Right atrium auricular region (tissue), 2 donors: ENCODE measurements around the gene MYL2. TPM values are rescaled to one million over a fixed set of nuclear protein-coding genes. Genes with fewer than 3 reads are reported as not detected.

Source experiments
- DNase-seq: peaks from one replicate; pipeline ENCODE4 v3.0.0-alpha.2; 2019; ENCODE audit warnings: low spot score
- H3K27ac ChIP-seq, 2 donors: fragments of 200-600 bp; sonication (generic); 1 replicate in 1 of 2; 2 replicates in 1 of 2; pipeline ENCODE4 v1.5.1; 2016 to 2019
- H3K27me3 ChIP-seq, 2 donors: fragments of 200-600 bp; sonication (generic); one replicate each; pipeline versions ENCODE4 v1.5.1 to v1.6.0; 2017 to 2019
- H3K36me3 ChIP-seq: fragments of 200-600 bp; sonication (generic); one replicate; pipeline ENCODE4 v1.5.1; 2016
- H3K4me1 ChIP-seq, 2 donors: fragments of 200-600 bp; sonication (generic); one replicate each; pipeline versions ENCODE4 v1.5.1 to v1.6.0; 2017 to 2019
- H3K4me3 ChIP-seq, 2 donors: fragments of 200-600 bp; sonication (generic); 1 replicate in 1 of 2; 2 replicates in 1 of 2; pipeline ENCODE4 v1.5.1; 2017 to 2019; ENCODE audit warnings: mild to moderate bottlenecking in 1 of 2, moderate library complexity in 1 of 2
- H3K9me3 ChIP-seq, 2 donors: fragments of 200-600 bp; sonication (generic); one replicate each; pipeline ENCODE4 v1.5.1; 2019
- total RNA-seq, 2 donors: library from RNA; depleted of rRNA; stranded (reverse); fragments of >200 nt; gene quantifications; one replicate each; pipeline ENCODE4 v1.1.0, GENCODE V29; 2016
- TF ChIP-seq, protein P1 (sequence below), 2 donors: fragments of 200-600 bp; sonication (generic); IDR thresholded peaks; one replicate each; pipeline ENCODE4 v1.5.1; 2019; ENCODE audit warnings: antibody characterized with exemption in 2 of 2

MYL2 gene, protein sequence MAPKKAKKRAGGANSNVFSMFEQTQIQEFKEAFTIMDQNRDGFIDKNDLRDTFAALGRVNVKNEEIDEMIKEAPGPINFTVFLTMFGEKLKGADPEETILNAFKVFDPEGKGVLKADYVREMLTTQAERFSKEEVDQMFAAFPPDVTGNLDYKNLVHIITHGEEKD
- total RNA-seq: 100 to 1,000 TPM; 142 to 227 TPM

GRCh38 chr12:110920324-110920910 is at the start of gene MYL2:
TSS of gene MYL2 (minus strand) at chr12:110920579. CDS start at chr12:110920529, 50 bp downstream.
- Histone ChIP-seq H3K36me3 (no peaks in the 10 kb centered on the region), H3K4me1 (peaks cover 0 to 11% of the 10 kb centered on the region in 2 donors), H3K4me3 (peak within 1 kb of the TSS in 1 of 2 donors; percentile 14), H3K27me3 (no peaks in the 10 kb centered on the region), H3K9me3 (no peaks in the 10 kb centered on the region), H3K27ac (peak within 1 kb of the TSS in 1 of 2 donors; percentile 35)
- peak; percentile 65 for DNase-seq
- TF ChIP-seq, protein P1, sequence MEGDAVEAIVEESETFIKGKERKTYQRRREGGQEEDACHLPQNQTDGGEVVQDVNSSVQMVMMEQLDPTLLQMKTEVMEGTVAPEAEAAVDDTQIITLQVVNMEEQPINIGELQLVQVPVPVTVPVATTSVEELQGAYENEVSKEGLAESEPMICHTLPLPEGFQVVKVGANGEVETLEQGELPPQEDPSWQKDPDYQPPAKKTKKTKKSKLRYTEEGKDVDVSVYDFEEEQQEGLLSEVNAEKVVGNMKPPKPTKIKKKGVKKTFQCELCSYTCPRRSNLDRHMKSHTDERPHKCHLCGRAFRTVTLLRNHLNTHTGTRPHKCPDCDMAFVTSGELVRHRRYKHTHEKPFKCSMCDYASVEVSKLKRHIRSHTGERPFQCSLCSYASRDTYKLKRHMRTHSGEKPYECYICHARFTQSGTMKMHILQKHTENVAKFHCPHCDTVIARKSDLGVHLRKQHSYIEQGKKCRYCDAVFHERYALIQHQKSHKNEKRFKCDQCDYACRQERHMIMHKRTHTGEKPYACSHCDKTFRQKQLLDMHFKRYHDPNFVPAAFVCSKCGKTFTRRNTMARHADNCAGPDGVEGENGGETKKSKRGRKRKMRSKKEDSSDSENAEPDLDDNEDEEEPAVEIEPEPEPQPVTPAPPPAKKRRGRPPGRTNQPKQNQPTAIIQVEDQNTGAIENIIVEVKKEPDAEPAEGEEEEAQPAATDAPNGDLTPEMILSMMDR (IDR thresholded peaks at IDR 0.05): no peak

DNA sequence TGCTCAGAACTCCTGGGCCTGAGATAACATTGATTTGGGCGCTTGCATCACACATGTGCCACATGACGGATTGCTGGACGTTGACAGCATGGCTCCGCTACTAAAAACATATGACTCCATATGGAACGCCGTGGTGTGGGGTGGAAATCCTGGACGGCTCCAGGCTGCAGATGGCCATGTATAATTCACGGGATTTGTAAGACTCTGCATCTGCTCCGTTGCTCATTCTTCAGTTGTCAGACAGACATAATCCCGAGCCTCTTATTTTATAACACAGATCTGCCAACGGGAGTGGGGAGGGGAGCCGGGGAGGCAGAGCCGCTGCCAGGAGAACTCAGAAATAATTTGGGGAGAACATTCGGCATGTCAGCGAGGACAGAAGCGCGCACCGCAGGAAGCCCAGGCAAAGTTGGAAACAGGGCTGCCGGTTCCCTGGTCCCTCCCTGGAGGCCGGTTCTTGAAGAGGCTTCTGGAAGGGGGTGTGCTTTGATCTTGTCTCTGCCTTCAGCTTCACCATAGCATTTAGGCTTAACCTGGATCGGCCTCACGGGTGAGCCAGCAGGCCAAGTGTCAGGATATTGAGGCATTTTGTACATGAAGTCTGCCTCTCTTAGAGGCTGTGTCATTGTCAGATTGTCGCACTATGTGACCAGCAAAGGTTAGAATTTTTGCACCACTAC is 45.8 kb upstream of the MYL2 start:
- Histone ChIP-seq H3K4me1 (no peaks in the 10 kb centered on the region), H3K36me3 (no peaks in the 10 kb centered on the region), H3K27me3 (no peaks in the 10 kb centered on the region), H3K9me3 (peaks cover 0 to 7% of the 10 kb centered on the region in 2 donors), H3K27ac (no peak overlapping the region), H3K4me3 (no peak overlapping the region)
- TF ChIP-seq, protein P1 (IDR thresholded peaks at IDR 0.05): no peak
- no peak for DNase-seq

DNA sequence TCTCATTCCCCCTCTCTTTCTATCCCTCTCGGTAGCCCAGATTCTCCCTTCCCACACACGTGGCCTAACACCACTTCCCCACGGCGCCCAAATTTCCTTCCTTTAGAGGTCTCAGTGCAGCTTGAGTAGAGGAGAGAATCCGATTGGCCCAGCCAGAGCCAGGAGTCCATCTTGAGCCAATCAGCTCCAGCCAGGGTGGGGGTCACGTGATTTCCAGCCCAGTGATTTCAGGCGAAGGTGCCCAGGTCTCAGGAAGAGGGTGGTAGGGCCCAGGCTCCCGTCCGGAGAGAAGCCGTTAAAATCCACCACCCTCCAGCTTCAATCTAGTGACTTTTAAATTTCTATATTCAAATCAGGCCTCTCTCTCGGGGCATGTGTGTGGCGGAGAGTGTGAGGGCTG is 45.2 kb upstream of the MYL2 start:
- Histone ChIP-seq H3K27ac (no peak overlapping the region), H3K27me3 (no peaks in the 10 kb centered on the region), H3K9me3 (peaks cover 0 to under 1% of the 10 kb centered on the region in 2 donors), H3K4me3 (no peak overlapping the region), H3K36me3 (no peaks in the 10 kb centered on the region), H3K4me1 (no peaks in the 10 kb centered on the region)
- TF ChIP-seq, protein P1 (IDR thresholded peaks at IDR 0.05): no peak
- no peak for DNase-seq

DNA sequence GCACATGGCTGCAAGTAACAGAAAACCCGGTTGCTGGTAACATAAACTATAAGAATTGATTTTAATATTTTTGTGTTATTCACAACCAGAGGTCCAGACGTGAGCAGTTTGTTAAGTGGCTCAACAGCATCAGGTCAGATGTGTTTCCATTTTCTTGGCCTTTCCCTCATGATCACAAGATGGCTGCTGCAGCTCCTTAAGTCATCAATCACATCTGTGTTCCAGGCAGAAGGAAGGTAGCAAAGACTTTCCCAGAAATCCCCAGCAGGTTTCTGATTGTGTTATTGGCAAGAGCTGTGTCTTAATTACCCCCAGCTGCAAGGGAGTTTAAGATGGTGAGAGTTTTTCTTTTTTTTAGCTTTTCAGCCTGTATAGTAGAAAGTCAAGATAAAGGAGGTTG is 40.4 kb upstream of the MYL2 start:
- DNase-seq: no peak
- Histone ChIP-seq H3K27ac (no peak overlapping the region), H3K4me1 (no peaks in the 10 kb centered on the region), H3K27me3 (no peaks in the 10 kb centered on the region), H3K36me3 (no peaks in the 10 kb centered on the region), H3K9me3 (no peaks in the 10 kb centered on the region), H3K4me3 (no peak overlapping the region)
- TF ChIP-seq, protein P1 (IDR thresholded peaks at IDR 0.05): no peak

GRCh38 chr12:110957652-110958051 is 37.3 kb upstream of the MYL2 start:
- Histone ChIP-seq H3K36me3 (no peaks in the 10 kb centered on the region), H3K9me3 (peaks cover 0 to 3% of the 10 kb centered on the region in 2 donors), H3K4me3 (no peak overlapping the region), H3K4me1 (no peaks in the 10 kb centered on the region), H3K27me3 (no peaks in the 10 kb centered on the region), H3K27ac (no peak overlapping the region)
- TF ChIP-seq, protein P1 (IDR thresholded peaks at IDR 0.05): no peak
- no peak for DNase-seq
